ENCODE results near the gene SORBS1.

SORBS1 gene

DNA sequence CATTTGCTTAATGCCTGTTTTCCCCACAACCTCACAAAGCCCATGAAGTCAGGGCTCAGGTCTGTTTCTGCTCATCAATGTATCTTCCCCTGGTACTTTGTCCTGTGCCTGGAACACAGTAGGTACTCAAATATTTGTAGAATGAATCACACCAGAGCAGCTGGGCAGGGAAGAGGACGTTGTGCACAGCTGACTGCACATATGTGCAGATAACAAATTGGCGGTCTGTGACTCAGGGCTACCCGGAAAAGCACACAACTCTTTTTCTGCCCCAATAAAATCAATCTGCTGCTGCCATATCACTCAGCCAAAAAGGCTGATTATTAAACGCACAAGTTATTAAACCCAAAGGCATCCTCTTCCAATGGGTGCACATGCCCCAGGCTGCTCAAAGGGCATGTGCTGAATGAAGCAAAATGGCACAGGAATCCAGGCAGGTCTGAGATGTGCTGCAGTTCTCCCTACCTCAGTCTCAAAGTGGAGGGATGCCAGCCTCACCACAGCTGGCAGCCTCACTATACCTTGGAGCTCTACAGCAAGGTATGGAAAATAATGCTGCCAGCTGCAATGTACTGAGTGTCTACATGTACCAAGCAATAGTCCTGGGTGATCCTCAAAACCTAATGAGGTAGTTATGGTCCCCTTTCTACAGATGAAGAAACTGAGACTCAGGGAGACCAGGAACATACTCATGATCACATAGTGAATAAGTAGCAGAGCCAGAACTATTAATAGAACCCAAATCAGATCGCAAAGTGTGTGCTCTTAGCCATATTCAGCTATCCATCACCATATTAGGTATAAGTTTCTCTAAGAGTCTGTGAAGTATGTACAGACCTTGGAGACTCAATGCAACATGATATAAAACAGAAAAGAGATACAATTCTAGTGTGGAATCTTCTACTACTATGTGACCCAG, 43.4 kb downstream of the SORBS1 start:
- no peak overlapping the region for H3K27ac ChIP-seq (ENCODE audit: low read length)
- H3K9me3 ChIP-seq (replicated peaks; ENCODE audit: insufficient read depth, low read length) = no peaks in the 10 kb centered on the region
- no peaks in the 10 kb centered on the region for H3K9me2 ChIP-seq (replicated peaks; ENCODE audit: insufficient read depth, low read length)
- no peaks in the 10 kb centered on the region for H4K20me1 ChIP-seq (ENCODE audit: insufficient read depth, low read length)
- no peak overlapping the region for H2AFZ ChIP-seq (ENCODE audit: low read length)
- H3K27me3 ChIP-seq (replicated peaks; ENCODE audit: insufficient read depth, low read length) = no peaks in the 10 kb centered on the region
- TF ChIP-seq, protein P1, sequence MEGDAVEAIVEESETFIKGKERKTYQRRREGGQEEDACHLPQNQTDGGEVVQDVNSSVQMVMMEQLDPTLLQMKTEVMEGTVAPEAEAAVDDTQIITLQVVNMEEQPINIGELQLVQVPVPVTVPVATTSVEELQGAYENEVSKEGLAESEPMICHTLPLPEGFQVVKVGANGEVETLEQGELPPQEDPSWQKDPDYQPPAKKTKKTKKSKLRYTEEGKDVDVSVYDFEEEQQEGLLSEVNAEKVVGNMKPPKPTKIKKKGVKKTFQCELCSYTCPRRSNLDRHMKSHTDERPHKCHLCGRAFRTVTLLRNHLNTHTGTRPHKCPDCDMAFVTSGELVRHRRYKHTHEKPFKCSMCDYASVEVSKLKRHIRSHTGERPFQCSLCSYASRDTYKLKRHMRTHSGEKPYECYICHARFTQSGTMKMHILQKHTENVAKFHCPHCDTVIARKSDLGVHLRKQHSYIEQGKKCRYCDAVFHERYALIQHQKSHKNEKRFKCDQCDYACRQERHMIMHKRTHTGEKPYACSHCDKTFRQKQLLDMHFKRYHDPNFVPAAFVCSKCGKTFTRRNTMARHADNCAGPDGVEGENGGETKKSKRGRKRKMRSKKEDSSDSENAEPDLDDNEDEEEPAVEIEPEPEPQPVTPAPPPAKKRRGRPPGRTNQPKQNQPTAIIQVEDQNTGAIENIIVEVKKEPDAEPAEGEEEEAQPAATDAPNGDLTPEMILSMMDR (IDR thresholded peaks at IDR 0.05; ENCODE audit: low read length) = no peak
- no peak for TF ChIP-seq EZH2phosphoT487 (IDR thresholded peaks at IDR 0.05; ENCODE audit: low read length)
- no peak for TF ChIP-seq EZH2 (optimal IDR thresholded peaks at IDR 0.05; ENCODE audit: low read depth, low read length)
- DNase-seq = no peak
- H3K4me2 ChIP-seq (ENCODE audit: low read depth, low read length) = no peak overlapping the region
- H3K9ac ChIP-seq (ENCODE audit: low read length) = no peak overlapping the region
- H3K4me3 ChIP-seq (ENCODE audit: low read length) = no peak overlapping the region
- H3K79me2 ChIP-seq (ENCODE audit: low read length) = no peaks in the 10 kb centered on the region
- H3K4me1 ChIP-seq (ENCODE audit: low read length) = no peaks in the 10 kb centered on the region
- H3K36me3 ChIP-seq (replicated peaks; ENCODE audit: insufficient read depth, low read length) = no peaks in the 10 kb centered on the region
- no peaks in the 10 kb centered on the region for H3F3A ChIP-seq (ENCODE audit: insufficient read depth, low read length)

DNA sequence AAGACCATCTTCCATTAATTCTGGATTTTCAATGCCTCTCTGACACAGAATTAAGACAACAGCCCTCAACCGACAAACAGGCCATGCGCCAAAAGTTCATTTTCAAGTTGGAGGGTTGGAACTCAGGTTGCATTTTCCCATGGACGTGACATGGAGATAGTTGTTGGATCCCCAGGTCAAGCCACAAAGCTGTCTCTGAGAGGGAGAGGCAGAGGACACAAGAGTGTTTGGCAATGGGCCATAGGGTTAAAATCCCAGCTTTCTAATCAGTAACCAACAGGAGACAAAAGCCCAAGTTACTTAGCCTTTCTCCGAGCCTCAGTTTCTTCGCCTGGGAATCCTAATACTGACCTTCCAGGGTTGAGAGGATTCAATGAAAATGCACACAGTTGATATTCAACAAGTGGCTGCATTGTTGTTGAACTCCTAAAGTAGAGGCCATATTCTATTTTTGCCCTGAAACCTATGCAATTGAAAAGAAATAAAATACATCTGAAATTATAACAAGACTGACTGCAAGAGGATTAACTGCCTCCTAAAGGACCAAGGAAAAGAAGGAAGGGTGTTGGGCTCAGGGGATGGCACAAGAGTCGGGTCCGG, 44.3 kb downstream of the SORBS1 start:
- Histone ChIP-seq H3K4me1 (ENCODE audit: low read length) (no peaks in the 10 kb centered on the region), H3K4me3 (ENCODE audit: low read length) (no peak overlapping the region), H3K79me2 (ENCODE audit: low read length) (no peaks in the 10 kb centered on the region), H3K9me2 (replicated peaks; ENCODE audit: insufficient read depth, low read length) (no peaks in the 10 kb centered on the region), H3K9me3 (replicated peaks; ENCODE audit: insufficient read depth, low read length) (no peaks in the 10 kb centered on the region), H3K4me2 (ENCODE audit: low read depth, low read length) (no peak overlapping the region), H3K36me3 (replicated peaks; ENCODE audit: insufficient read depth, low read length) (no peaks in the 10 kb centered on the region), H3K9ac (ENCODE audit: low read length) (no peak overlapping the region), H2AFZ (ENCODE audit: low read length) (no peak overlapping the region), H3F3A (ENCODE audit: insufficient read depth, low read length) (no peaks in the 10 kb centered on the region), H3K27me3 (replicated peaks; ENCODE audit: insufficient read depth, low read length) (no peaks in the 10 kb centered on the region), H4K20me1 (ENCODE audit: insufficient read depth, low read length) (no peaks in the 10 kb centered on the region), H3K27ac (ENCODE audit: low read length) (no peak overlapping the region)
- no peak for DNase-seq
- no peak for TF ChIP-seq EZH2 (optimal IDR thresholded peaks at IDR 0.05; ENCODE audit: low read depth, low read length)
- no peak for TF ChIP-seq EZH2phosphoT487 (IDR thresholded peaks at IDR 0.05; ENCODE audit: low read length)
- TF ChIP-seq, protein P1 (IDR thresholded peaks at IDR 0.05; ENCODE audit: low read length) = no peak

DNA sequence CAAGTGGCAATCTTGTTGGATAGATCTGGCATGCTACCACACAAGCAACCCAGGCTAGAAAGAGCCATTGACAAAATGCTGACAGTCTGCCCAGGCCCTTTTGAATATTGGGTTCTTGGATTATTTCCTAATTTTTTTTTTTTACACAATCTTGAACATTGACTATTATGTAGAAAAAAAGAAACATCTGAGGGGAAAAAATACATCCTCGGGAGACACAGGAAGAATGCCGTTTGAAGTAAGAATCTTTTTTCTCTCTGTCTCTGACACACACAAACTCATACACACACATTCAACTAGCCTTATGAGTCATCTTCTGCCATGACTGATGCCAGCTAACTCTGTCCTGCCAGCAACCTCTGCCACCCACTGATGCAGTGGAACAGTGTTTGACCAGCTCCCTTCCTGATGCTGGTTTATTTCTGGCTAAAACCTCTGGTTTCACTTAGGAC, 47.2 kb downstream of the SORBS1 start:
- TF ChIP-seq, protein P1 (IDR thresholded peaks at IDR 0.05; ENCODE audit: low read length) = no peak
- TF ChIP-seq EZH2 (optimal IDR thresholded peaks at IDR 0.05; ENCODE audit: low read depth, low read length) (no peak), EZH2phosphoT487 (IDR thresholded peaks at IDR 0.05; ENCODE audit: low read length) (no peak)
- Histone ChIP-seq H3K4me2 (ENCODE audit: low read depth, low read length) (no peak overlapping the region), H3K79me2 (ENCODE audit: low read length) (no peaks in the 10 kb centered on the region), H3K27ac (ENCODE audit: low read length) (no peak overlapping the region), H3K36me3 (replicated peaks; ENCODE audit: insufficient read depth, low read length) (no peaks in the 10 kb centered on the region), H3K4me3 (ENCODE audit: low read length) (no peak overlapping the region), H3K4me1 (ENCODE audit: low read length) (no peaks in the 10 kb centered on the region), H3F3A (ENCODE audit: insufficient read depth, low read length) (no peaks in the 10 kb centered on the region), H4K20me1 (ENCODE audit: insufficient read depth, low read length) (no peaks in the 10 kb centered on the region), H2AFZ (ENCODE audit: low read length) (no peak overlapping the region), H3K9me3 (replicated peaks; ENCODE audit: insufficient read depth, low read length) (no peaks in the 10 kb centered on the region), H3K27me3 (replicated peaks; ENCODE audit: insufficient read depth, low read length) (no peaks in the 10 kb centered on the region), H3K9me2 (replicated peaks; ENCODE audit: insufficient read depth, low read length) (no peaks in the 10 kb centered on the region), H3K9ac (ENCODE audit: low read length) (no peak overlapping the region)
- DNase-seq = no peak
